Activated T-helper 9 cell treated with anti-CD3 and anti-CD28 coated beads, Interleukin-2, amount 50 U/mL, for 16 hours (primary cell): ENCODE measurements around the gene AGL.
"Not testable (repeated sequence)": the region's sequence is repeated elsewhere in the genome, so short reads cannot be mapped to it uniquely, and the experiment has no call there.

Experiments used
- DNase-seq: peaks from one replicate; pipeline ENCODE4 v3.0.0-alpha.2; 2020; ENCODE audit warnings: low read depth

AGL gene

GRCh38 chr1:99849744-99850458, at the start of gene AGL:
Gene AGL, plus strand, starts transcription at chr1:99850361. Its CDS starts 682 bp downstream, at chr1:99851043.
- peak; percentile 80 for DNase-seq

DNA sequence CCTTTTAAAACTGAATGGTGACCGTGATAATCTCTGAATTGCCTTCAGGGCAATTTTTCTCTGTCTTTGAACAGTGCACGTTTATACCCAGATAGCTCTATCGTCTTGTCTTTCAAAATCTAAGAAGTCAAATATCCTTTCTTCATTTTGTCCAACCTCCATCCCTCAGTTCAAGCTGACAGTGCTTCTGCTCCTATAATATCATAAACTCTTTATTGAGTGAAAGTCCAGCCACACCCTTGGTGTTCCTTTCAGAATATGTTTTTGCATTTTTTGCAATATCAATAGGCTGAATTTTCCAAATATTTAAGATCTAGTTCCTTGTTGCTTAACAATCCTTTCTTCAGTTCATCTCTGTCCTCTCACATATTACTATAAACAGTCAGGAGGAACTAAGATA, 48.6 kb upstream of the AGL start:
- no peak for DNase-seq

DNA sequence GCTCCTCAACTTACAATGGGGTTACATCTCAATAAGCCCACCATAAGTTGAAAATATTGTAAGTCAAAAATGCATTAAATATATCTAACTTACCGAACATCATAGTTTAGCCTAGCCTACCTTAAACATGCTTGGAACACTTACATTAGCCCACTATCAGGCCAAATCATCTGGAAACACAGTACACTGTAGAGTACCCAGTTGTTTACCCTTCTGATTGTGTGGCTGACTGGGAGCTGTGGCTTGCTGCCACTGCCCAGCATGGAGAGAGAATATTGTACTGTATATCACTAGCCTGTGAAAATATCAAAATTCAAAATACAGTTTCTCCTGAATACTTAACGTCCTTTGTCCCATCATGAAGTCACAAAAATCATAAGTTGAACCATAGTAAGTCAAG, 43.3 kb upstream of the AGL start:
- DNase-seq, result no peak

GRCh38 chr1:99808391-99809115, 41.6 kb upstream of the AGL start:
- DNase-seq, result no peak

- DNase-seq, result no peak
Measured at GRCh38 chr1:99811075-99811474, 39.1 kb upstream of the AGL start.

- no peak for DNase-seq
Measured at GRCh38 chr1:99811747-99812146, 38.4 kb upstream of the AGL start.

DNA sequence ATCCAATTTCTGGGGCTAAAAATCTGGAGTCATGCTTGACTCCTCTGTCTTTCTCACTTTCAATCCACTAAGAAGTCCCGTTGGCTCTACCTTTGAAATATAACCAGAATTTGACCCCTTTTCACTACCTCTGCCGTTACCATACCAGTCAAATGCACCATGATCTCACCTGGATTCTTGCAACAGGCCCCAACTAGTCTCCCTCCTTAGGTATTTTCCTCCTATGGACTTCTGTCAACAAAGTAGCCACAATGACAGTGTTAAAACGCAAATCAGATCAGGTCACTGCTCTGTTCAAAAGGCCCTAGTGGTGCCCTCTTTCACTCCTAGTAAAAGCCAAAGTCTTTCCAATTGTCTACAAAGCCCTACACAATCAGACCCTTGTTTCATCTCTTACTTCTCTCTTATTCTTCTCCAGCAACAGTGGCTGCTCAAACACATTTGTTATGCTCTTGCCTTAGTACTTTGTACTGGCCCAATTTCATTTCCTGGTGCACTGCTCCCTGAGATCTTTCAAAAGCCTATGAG, 35.7 kb upstream of the AGL start:
- no peak for DNase-seq

DNA sequence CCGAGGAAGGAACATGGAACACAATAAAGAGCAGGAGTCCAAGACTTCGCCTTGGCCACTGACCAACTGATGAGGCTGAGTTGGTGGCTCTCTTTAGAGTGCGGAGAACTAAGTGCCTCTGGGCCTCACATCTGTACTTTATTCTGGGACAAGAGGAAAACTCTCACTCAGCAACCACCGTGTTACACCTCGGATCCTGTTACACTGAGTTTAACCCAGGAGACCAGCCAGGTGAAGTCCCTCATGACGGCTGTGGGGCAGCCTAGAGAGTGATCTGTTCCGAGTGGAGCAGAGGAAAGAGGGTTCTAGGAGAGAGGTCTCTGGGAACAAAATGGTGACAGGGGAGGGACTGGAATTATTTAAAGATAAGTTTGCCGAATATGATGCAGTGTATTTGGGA, 33.5 kb upstream of the AGL start:
- DNase-seq, result no peak

- DNase-seq, result no peak
Measured at GRCh38 chr1:99818063-99818699, 32.0 kb upstream of the AGL start.

GRCh38 chr1:99820546-99820945, 29.6 kb upstream of the AGL start:
- no peak for DNase-seq

DNA sequence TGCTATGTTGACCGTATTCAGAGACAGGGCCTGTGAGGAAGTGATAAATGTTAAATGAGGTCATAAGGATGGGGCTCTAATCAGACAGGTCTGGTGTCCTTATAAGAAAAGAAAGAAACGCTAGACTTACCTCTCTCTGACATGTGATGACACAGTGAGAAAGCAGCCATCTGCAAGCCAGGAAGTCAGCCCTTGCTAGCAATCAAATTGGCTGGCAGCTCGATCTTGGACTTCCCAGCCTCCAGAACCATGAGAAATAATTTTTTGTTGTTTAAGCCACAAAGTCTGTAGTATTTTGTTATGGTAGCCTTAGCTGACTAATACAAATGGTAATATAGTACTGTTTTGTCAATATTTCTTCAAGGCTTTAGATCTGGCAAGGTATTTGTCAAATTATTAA, 25.1 kb upstream of the AGL start:
- DNase-seq, result no peak

DNA sequence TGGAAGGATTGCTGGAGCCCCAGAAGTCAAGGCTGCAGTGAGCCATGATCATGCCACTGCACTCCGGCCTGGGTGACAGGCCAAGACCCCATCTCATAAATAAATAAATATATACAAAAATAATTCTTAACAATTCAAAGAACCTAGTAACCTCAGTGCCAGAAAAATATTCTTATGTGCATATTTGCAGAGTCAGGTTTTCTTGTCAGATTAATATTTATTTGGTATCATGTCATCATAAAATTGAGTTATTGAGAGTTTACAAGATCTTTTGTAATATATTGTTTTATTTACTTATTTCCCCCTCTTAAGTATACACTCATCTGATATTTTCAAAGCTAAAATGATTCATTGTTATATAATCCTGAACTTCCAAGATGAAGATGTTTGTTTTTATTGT, 24.5 kb upstream of the AGL start:
- no peak for DNase-seq

DNA sequence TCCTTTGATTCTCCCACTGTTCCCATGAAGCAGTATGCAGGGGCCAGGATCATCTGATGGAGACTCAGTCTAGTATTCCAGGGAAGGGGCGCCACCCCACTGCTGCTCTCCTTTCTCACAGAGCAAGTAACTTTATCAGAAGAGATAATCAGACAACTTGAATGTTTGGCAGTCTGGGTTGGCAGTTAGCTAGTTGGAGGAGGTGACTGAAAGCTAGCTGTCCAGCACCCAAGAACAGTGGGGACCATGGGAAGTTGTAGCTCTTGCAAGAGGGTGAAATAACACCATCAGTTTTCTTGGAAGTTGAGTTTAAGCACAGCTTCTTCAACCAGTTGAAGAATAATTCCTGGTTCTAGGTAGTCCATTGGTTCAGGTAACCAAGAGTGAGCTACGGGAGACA, 22.2 kb upstream of the AGL start:
- DNase-seq, result no peak

- no peak for DNase-seq
Measured at GRCh38 chr1:99829269-99829668, 20.9 kb upstream of the AGL start.

- DNase-seq, result not testable (repeated sequence)
Measured at GRCh38 chr1:99833911-99834310, 16.2 kb upstream of the AGL start.

DNA sequence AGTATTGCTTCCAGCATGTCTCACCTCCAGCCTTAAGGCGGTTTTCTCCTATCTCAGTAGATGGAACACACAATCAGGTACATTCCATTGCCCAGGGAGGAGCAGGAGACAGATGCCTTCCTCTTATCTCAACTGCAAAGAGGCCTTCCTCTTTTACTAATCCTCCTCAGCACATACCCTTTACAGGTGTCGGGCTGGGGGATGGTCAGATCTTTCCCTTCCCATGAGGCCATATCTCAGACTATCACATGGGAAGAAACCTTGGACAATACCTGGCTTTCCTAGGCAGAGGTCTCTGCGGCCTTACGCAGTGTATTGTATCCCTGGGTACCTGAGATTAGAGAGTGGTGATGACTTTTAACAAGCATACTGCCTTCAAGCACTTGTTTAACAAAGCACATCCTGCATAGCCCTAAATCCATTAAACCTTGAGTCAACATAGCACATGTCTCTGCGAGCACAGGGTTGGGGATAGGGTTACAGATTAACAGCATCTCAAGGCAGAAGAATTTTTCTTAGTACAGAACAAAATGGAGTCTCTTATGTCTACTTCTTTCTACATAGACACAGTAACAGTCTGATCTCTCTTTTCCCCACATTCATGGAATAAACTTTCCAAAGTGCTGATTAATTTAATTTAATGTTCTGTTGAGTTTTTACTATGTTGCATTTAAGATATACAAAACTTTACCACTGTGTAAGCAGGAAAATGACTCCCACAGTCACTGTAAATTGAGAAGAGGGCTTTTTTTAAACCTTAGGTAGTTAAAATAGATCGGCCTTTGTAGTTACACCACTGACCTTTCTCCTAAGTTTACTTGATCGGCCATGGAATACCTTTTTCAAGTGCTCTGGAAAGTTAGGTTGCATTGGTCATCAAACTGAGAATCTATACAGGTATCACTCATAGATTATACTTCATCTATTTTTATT, 13.7 kb upstream of the AGL start:
- not testable (repeated sequence) for DNase-seq

DNA sequence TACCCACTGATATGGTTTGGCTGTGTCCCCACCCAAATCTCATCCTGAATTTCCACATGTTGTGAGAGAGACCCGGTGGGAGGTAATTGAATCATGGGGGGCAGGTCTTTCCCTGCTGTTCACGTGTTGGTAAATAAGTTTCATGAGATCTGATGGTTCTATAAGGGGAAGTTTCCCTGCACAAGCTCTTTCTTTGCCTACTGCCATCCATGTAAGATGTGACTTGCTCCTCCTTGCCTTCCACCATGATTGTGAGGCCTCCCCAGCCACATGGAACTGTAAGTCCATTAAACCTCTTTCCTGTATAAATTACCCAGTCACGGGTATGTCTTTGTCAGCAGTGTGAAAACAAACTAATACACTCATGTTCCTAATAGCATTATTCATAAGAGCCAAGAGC, 9.8 kb upstream of the AGL start:
- not testable (repeated sequence) for DNase-seq

DNA sequence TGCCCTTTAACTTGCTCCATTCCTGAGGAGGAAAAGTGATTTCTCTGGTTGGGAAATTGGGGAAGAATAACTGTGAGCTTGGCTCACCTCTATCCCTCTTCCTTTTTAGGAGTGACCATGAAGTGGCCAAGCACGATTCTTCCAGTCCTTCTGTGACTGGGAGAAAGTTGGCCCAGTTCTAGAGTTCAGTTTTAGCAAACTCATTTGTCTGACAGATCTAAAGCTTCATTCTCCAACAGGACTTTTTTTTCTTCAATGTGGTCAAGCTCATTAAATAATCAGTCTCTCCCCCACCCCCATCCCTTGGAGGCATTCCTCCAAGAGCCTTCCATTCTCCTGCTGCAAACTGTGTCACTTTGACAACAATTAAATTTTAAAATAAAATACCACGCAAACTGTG, 6.4 kb upstream of the AGL start:
- DNase-seq, result no peak

DNA sequence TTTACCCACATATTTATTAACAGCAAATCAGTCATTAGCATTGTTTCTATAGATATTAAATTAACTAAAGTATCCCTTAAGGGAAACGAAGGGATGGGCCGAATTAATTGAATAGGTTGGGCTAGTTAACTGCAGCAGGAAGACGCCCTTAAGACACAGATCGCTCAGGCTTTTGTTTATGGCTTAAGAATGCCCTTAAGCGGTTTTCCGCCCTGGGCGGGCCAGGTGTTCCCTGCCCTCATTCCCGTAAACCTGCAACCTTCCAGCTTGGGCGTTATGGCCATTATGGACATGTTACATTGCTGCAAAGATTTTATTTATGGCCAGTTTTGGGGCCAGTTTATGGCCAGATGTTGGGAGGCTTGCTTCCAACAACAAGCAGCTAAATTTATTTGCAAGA, 5.0 kb upstream of the AGL start:
- not testable (repeated sequence) for DNase-seq

GRCh38 chr1:99849413-99849743, 783 bp upstream of the AGL start:
- DNase-seq, result no peak

GRCh38 chr1:99850459-99851291, 514 bp downstream of the AGL start:
- DNase-seq, result no peak
